Tibial nerve (tissue), 3 donors: ENCODE measurements around the gene NCF2.

Experiments
- POLR2A ChIP-seq, 2 donors: fragments of 450-650 bp; IDR thresholded peaks; one replicate each; pipeline ENCODE4 v1.6.1; 2017; ENCODE audit warnings: antibody characterized with exemption in 2 of 2, mild to moderate bottlenecking in 2 of 2, moderate library complexity in 2 of 2
- TF ChIP-seq, protein P1 (sequence below), 5 experiments: fragments of 200-600 bp in 3 of 5; fragments of 450-650 bp in 2 of 5; sonication (generic) in 3 of 5; IDR thresholded peaks; one replicate each; pipeline ENCODE4 v1.5.1; 2016 to 2019; ENCODE audit warnings: antibody characterized with exemption in 5 of 5, mild to moderate bottlenecking in 3 of 5, moderate library complexity in 2 of 5

GRCh38 chr1:183609759-183610452 is 19.6 kb upstream of the NCF2 start:
- TF ChIP-seq POLR2A (IDR thresholded peaks at IDR 0.05): no peak
- TF ChIP-seq, protein P1, sequence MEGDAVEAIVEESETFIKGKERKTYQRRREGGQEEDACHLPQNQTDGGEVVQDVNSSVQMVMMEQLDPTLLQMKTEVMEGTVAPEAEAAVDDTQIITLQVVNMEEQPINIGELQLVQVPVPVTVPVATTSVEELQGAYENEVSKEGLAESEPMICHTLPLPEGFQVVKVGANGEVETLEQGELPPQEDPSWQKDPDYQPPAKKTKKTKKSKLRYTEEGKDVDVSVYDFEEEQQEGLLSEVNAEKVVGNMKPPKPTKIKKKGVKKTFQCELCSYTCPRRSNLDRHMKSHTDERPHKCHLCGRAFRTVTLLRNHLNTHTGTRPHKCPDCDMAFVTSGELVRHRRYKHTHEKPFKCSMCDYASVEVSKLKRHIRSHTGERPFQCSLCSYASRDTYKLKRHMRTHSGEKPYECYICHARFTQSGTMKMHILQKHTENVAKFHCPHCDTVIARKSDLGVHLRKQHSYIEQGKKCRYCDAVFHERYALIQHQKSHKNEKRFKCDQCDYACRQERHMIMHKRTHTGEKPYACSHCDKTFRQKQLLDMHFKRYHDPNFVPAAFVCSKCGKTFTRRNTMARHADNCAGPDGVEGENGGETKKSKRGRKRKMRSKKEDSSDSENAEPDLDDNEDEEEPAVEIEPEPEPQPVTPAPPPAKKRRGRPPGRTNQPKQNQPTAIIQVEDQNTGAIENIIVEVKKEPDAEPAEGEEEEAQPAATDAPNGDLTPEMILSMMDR (IDR thresholded peaks at IDR 0.05): no peak
